T-helper 22 cell (primary cell): Measurements from ENCODE around the gene RAP2C.

Experiments
- DNase-seq: peaks from one replicate; pipeline ENCODE4 v3.0.0-alpha.2; 2020; ENCODE audit warnings: low read depth

RAP2C gene

GRCh38 chrX:132219343-132219768 lies at the start of gene RAP2C:
Gene RAP2C, minus strand, starts transcription at chrX:132219447. Its CDS starts 2,179 bp downstream, at chrX:132217268.
- DNase-seq: peak; percentile 23

GRCh38 chrX:132267392-132267791 lies 48.1 kb upstream of the RAP2C start:
- no peak for DNase-seq

GRCh38 chrX:132266583-132267355 lies 47.5 kb upstream of the RAP2C start:
- DNase-seq: no peak

- DNase-seq: no peak
These were observed 43.9 kb upstream of the RAP2C start for GRCh38 chrX:132263127-132263526.

GRCh38 chrX:132258509-132258908 lies 39.3 kb upstream of the RAP2C start:
- no peak for DNase-seq

- no peak for DNase-seq
These were observed 37.9 kb upstream of the RAP2C start for GRCh38 chrX:132257116-132257515.

GRCh38 chrX:132236121-132236520 lies 16.9 kb upstream of the RAP2C start:
- no peak for DNase-seq

- DNase-seq: no peak
These were observed 16.2 kb upstream of the RAP2C start for GRCh38 chrX:132235488-132235887.

- DNase-seq: no peak
These were observed 12.3 kb upstream of the RAP2C start for GRCh38 chrX:132231587-132231986.

- DNase-seq: no peak
These were observed 8.3 kb upstream of the RAP2C start for GRCh38 chrX:132227383-132228112.

GRCh38 chrX:132226169-132226568 lies 6.9 kb upstream of the RAP2C start:
- DNase-seq: no peak

GRCh38 chrX:132218100-132218812 lies 991 bp downstream of the RAP2C start:
- DNase-seq: peak; percentile 73

GRCh38 chrX:132217203-132218073 lies 1.8 kb downstream of the RAP2C start:
- peak; percentile 70 for DNase-seq

- DNase-seq: peak; percentile 11
These were observed 2.4 kb downstream of the RAP2C start for GRCh38 chrX:132216806-132217202.

- no peak for DNase-seq
These were observed 3.0 kb downstream of the RAP2C start for GRCh38 chrX:132216283-132216682.

GRCh38 chrX:132214518-132214917 lies 4.7 kb downstream of the RAP2C start:
- DNase-seq: no peak

GRCh38 chrX:132209527-132209926 lies 9.7 kb downstream of the RAP2C start:
- no peak for DNase-seq

- DNase-seq: no peak
These were observed 10.8 kb downstream of the RAP2C start for GRCh38 chrX:132208422-132208821.

- no peak for DNase-seq
These were observed 11.3 kb downstream of the RAP2C start for GRCh38 chrX:132207996-132208395.

- no peak for DNase-seq
These were observed 13.0 kb downstream of the RAP2C start for GRCh38 chrX:132206259-132206658.

- no peak for DNase-seq
These were observed 14.6 kb downstream of the RAP2C start for GRCh38 chrX:132204629-132205028.

- DNase-seq: no peak
These were observed 18.3 kb downstream of the RAP2C start for GRCh38 chrX:132200976-132201375.
